Measurements from ENCODE around the gene VPS41. TPM values are rescaled to one million over a fixed set of nuclear protein-coding genes. Genes with fewer than 3 reads are reported as not detected.

The VPS41 gene
- total RNA-seq, 1 donor from 2014 or later, result 38.6 TPM

- ATAC-seq, result no peak
- intact Hi-C loops (cut with DNase I), result no loop called here
- no peak for DNase-seq (ENCODE audit: missing footprints)
Measured at GRCh38 chr7:38702002-38702535, 206.9 kb downstream of the VPS41 start.

- intact Hi-C loops (cut with DNase I), result no loop called here
- ATAC-seq (no peak), DNase-seq (ENCODE audit: missing footprints) (no peak)
Measured at GRCh38 chr7:38700116-38700515, 208.9 kb downstream of the VPS41 start.

DNA sequence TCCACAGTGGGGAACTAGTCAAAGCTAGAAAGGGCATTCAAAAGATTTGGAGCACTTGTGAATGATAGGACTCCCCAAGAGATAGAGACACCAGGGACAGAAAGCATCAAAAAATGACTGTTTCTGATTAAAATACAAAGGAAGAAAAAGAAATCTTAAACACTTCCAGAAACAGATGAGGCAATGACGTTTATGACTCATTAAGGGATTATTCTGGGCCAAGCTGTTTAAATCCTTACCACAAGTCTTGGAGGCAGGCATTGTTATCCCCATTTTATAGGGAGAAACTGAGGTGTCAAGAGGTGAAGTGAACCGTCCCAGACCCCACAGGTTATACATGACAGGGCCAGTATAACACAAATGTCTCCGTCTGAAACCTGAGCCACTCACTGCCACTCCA lies 209.5 kb downstream of the VPS41 start:
- ATAC-seq (no peak), DNase-seq (ENCODE audit: missing footprints) (no peak)
- intact Hi-C loops (cut with DNase I), result no loop called here

GRCh38 chr7:38694326-38694725 lies 214.7 kb downstream of the VPS41 start:
- no peak for DNase-seq (ENCODE audit: missing footprints)
- ATAC-seq, result no peak
- intact Hi-C loops (cut with DNase I), result no loop called here

- ATAC-seq, result no peak
- DNase-seq (ENCODE audit: missing footprints), result no peak
- intact Hi-C loops (cut with DNase I), result no loop called here
Measured at GRCh38 chr7:38686888-38687287, 222.1 kb downstream of the VPS41 start.

DNA sequence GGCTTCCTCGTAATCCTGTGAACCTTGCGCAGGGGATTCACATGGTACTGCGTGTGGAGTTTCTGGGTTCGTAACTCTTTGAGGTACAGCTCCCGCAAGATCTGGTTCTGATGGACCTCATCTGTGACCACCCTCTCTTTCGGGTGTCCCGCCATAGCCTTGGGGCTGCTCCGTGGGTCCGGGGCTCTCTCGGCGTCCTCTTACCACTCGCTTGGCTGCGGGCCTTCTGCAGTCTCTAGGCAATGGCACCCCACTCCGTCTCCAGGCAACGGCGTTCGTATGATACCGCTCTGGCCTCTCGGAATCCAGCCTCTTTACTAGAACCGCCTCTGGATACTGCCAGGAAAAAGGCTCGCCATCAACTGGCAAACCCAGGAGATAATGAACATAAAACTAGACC lies 223.1 kb downstream of the VPS41 start:
- no peak for ATAC-seq
- no peak for DNase-seq (ENCODE audit: missing footprints)
- intact Hi-C loops (cut with DNase I), result no loop called here

GRCh38 chr7:38682606-38683005 lies 226.4 kb downstream of the VPS41 start:
- no peak for DNase-seq (ENCODE audit: missing footprints)
- intact Hi-C loops (cut with DNase I), result no loop called here
- ATAC-seq, result no peak

DNA sequence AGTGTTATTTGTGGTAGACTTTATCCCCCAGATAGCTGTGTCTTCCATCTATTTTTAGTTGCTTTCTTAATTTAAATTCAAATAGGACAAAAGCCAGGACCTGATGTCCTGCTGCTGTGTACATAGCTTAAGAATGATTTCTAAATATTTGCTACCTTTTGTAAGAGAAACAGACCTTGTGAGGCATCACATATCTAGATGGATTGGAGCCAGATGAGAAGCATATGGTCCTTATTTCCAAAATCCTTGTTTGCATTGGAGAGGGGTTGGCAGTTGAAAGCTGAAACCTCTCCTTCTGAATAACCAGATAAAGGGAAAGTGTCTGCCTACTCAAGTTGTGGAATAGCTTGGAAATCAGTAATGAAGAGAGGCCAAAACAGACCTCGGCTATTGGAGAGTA lies 227.1 kb downstream of the VPS41 start:
- DNase-seq (ENCODE audit: missing footprints), result no peak
- ATAC-seq, result no peak
- intact Hi-C loops (cut with DNase I), result no loop called here

DNA sequence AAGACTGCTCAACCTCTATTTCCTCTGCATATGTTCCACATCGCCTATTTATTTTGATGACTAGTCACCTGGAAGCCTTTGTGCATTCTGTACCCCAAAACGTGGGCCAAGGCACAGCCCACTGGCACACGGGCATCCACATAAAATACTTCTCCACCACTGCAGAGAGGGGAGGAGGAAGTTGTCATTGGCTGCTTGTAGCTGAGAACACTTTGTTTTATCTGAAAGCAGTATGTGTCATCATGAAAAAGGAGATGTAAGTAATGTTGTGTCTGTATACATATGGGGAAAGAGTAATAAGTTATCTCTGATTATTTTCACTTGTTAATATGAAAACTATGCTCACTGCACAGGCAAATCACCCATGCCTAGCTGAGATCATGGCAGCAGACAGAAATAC lies 229.6 kb downstream of the VPS41 start:
- intact Hi-C loops (cut with DNase I), result no loop called here
- no peak for ATAC-seq
- DNase-seq (ENCODE audit: missing footprints), result no peak

DNA sequence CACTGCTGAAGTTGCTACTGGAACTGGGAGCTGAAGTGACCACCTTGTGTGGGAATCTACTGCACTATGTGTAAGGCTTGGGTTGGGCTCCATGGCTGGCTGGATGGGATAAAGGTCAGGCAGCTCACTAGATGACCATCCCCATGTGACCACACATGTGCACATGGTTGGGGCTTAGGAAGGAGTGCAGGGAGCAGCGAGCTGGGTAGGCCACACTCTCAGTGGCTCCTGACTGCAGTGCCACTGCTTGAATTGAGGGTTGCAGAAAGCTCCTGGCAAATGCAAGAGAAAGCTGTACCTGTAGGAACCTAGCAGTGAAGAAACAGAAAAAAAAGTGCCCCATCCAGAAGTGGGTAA lies 230.3 kb downstream of the VPS41 start:
- intact Hi-C loops (cut with DNase I), result no loop called here
- DNase-seq (ENCODE audit: missing footprints) (no peak), ATAC-seq (no peak)

- intact Hi-C loops (cut with DNase I), result no loop called here
- ATAC-seq (no peak), DNase-seq (ENCODE audit: missing footprints) (no peak)
Measured at GRCh38 chr7:38677981-38678697, 230.9 kb downstream of the VPS41 start.

DNA sequence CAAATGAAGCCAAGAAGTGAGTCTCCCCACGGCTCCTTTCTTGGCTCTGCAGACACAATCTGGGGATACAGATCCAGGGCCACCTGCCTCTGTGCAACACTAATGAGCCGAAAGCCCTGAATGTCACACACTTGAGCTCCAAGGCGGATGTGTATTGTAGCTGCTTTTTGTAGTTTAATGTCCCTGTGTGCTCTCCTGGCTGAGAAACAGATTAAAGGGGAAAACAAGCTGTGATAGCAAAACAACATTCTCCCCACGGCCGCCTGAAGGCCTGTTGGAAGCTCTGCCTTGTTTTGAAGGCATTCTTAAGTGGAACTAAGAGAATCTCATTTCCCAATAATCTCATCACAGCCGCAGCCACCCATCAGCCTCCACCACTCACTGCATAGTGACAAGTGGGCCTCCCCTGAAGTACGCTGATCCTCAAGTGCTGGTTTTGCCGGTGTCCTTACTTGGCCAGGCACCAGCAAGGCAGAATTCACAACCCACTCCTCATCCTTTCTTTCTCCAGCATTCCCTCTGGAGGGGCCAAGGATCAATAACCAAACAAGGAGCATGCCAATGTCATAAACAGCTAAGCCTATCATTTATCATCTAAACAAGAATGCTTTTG lies 233.4 kb downstream of the VPS41 start:
- ATAC-seq, result peak; percentile 12
- DNase-seq (ENCODE audit: missing footprints), result no peak
- intact Hi-C loops (cut with DNase I), result no loop called here

DNA sequence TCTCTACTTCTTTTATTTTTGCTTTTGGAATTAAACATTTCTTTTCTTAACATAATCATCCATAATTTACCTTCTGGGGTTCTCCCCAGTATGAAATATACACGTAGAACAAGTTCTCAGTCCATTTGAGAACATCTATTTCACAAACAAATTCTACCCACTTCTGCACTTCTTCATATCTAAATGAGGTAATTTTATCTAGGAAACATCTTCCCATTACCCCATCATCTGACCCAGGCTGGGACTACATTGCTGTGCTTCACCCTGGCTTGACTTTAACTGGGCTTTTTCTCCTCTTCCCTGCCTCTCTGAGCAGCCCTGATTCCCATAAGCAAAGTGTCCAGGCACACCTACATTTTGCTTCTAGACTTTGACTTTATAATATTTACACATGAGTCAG lies 234.5 kb downstream of the VPS41 start:
- intact Hi-C loops (cut with DNase I), result no loop called here
- DNase-seq (ENCODE audit: missing footprints) (no peak), ATAC-seq (no peak)

DNA sequence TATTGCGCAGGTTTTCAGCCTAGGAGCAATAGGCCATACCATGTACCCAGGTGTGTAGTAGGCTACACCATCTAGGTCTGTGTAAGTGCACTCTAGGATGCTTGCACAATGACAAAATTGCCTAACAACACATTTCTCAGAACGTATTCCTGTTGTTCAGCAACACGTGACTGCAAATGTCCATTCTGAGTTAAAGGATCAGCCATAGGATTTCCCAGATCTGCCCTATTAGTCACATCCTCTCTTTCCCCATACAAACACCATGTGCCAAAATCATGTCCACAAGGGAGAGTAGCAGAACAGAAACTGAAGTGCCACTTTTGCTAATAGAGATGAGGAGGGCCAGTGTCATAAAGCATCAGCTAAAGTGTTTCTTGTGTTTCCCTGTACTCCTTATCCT lies 235.2 kb downstream of the VPS41 start:
- DNase-seq (ENCODE audit: missing footprints) (no peak), ATAC-seq (peak; percentile 44)
- intact Hi-C loops (cut with DNase I), result no loop called here

Other genes with a start within 250 kb of the VPS41 start
- gene POU6F2, start 68.7 kb upstream of the VPS41 start, total RNA-seq, result 0.24 TPM

All from Right ventricle myocardium inferior (tissue), 1 donor.